T-cell (primary cell): ENCODE measurements around the gene MYO5A. TPM values are rescaled to one million over a fixed set of nuclear protein-coding genes. Genes with fewer than 3 reads are reported as not detected.
"Not testable (repeated sequence)": the region's sequence is repeated elsewhere in the genome, so short reads cannot be mapped to it uniquely, and the experiment has no call there.

Experiments
- ATAC-seq, 4 experiments: fragments of 200-7000 bp in 3 of 4; fragments of 150-1000 bp in 1 of 4; cut with Tn5 transposase; replicated peaks in 1 of 4; 1 replicate in 3 of 4; 2 replicates in 1 of 4; pipeline ENCODE4 v1.10.0; 2021; ENCODE audit warnings: moderate library complexity in 3 of 4, mild to moderate bottlenecking in 2 of 4, moderate number of reproducible peaks in 1 of 4
- CTCF ChIA-PET, 2 donors: fragments of 300-600 bp; sonication (Branson Sonifier 250); formaldehyde crosslinking; loops; one replicate each; lab custom pipeline; 2022; ENCODE audit warnings: antibody characterized with exemption in 2 of 2; lab: Charles Lee
- POLR2A ChIA-PET, 2 donors: fragments of 300-600 bp; sonication (Branson Sonifier 250); formaldehyde crosslinking; loops; one replicate each; lab custom pipeline; 2022; ENCODE audit warnings: antibody characterized with exemption in 2 of 2; lab: Charles Lee
- DNase-seq, 35 experiments: peaks; one replicate each; pipeline versions ENCODE4 v3.0.0 to v3.0.0-alpha.2; 2013 to 2023
- H3K27ac ChIP-seq: one replicate; pipeline ENCODE4 v1.5.1; 2013; ENCODE audit warnings: low read length
- H3K27me3 ChIP-seq, 2 experiments: replicated peaks in 1 of 2; 1 replicate in 1 of 2; 2 replicates in 1 of 2; pipeline versions ENCODE4 v1.6.1 to v1.7.0; 2013; ENCODE audit warnings: low read length in 1 of 2, mixed read lengths in 1 of 2; ENCODE audit not compliant: control insufficient read depth in 2 of 2, insufficient read depth in 2 of 2; ENCODE audit errors: extremely low read depth in 1 of 2
- H3K36me3 ChIP-seq, 2 donors: 1 replicate in 1 of 2; 2 replicates in 1 of 2; pipeline versions ENCODE4 v1.6.1 to v1.7.0; 2013; ENCODE audit warnings: low read length in 1 of 2; ENCODE audit not compliant: control insufficient read depth in 2 of 2, insufficient read depth in 1 of 2; ENCODE audit errors: extremely low read depth in 1 of 2
- H3K4me1 ChIP-seq, 2 experiments: 1 replicate in 1 of 2; 2 replicates in 1 of 2; pipeline versions ENCODE4 v1.6.1 to v1.7.0; 2013; ENCODE audit warnings: low read length in 2 of 2, mixed read lengths in 1 of 2; ENCODE audit not compliant: insufficient read depth in 2 of 2, control insufficient read depth in 1 of 2; ENCODE audit errors: extremely low read depth in 1 of 2
- H3K4me3 ChIP-seq, 2 donors: 1 replicate in 1 of 2; 2 replicates in 1 of 2; pipeline versions ENCODE4 v1.5.1 to v1.7.0; 2013; ENCODE audit warnings: mild to moderate bottlenecking in 2 of 2, low read length in 1 of 2, moderate library complexity in 1 of 2; ENCODE audit not compliant: control insufficient read depth in 1 of 2; ENCODE audit errors: extremely low read depth in 1 of 2
- H3K9me3 ChIP-seq: 2 replicates; pipeline ENCODE4 v1.7.0; 2013
- H3K27ac Mint-ChIP-seq, 2 donors: one replicate each; pipeline ENCODE4 v1.8.0; 2020 to 2021; ENCODE audit warnings: mild to moderate bottlenecking in 2 of 2, mixed read lengths in 2 of 2
- H3K27me3 Mint-ChIP-seq, 2 donors: one replicate each; pipeline ENCODE4 v1.8.0; 2021 to 2022; ENCODE audit warnings: mixed read lengths in 2 of 2
- H3K36me3 Mint-ChIP-seq: one replicate; pipeline ENCODE4 v1.8.0; 2021; ENCODE audit warnings: mixed read lengths
- H3K4me1 Mint-ChIP-seq, 3 donors: one replicate each; pipeline ENCODE4 v1.8.0; 2020 to 2022; ENCODE audit warnings: mixed read lengths in 3 of 3, mild to moderate bottlenecking in 1 of 3
- H3K4me3 Mint-ChIP-seq, 3 donors: one replicate each; pipeline ENCODE4 v1.8.0; 2020 to 2022; ENCODE audit warnings: mild to moderate bottlenecking in 3 of 3, mixed read lengths in 3 of 3, moderate library complexity in 3 of 3
- H3K9me3 Mint-ChIP-seq, 3 donors: one replicate each; pipeline ENCODE4 v1.8.0; 2020 to 2022; ENCODE audit warnings: mixed read lengths in 3 of 3
- WGBS: methylation state at CpG from one replicate; pipeline ENCODE4 v1.1.5; 2013; ENCODE audit warnings: missing lambda C conversion rate; ENCODE audit not compliant: insufficient coverage; 5-methylcytosine and 5-hydroxymethylcytosine counted together
- total RNA-seq, 35 experiments: library from RNA in 6 of 35; stranded (reverse) in 6 of 35; fragments of 120-200 nt in 1 of 35; gene quantifications; one replicate each; pipeline versions ENCODE4 v1.2.1 to v1.2.4 and lab custom pipeline; 2013 to 2026

Gene MYO5A
- total RNA-seq, 5 donors from 2014 or later (not counting 1 experiment from before 2014, with no cell fraction given), result 25.2 to 46.6 (median 29.5) TPM

DNA sequence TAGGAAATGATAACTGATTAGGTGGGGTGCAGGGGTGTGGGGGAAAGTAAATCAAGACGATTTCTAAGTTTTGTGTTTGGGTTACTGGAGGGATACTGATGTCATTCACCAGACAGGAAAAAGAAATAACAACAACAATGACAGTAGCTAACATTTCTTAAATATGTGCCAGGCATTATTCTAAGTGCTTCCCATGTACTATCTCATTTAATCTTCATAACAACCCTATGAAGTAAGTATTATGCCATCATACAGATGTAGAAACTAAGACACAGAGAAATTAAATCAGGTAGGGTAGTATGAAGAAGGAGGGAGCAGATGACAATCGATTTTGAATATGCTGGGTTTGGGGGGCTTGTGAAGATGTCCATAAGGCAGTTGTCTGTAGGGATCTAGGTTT lies 13.3 kb downstream of the MYO5A start:
- DNase-seq (no peak), ATAC-seq (no peak)
- Mint-ChIP-seq H3K36me3 (no peaks in the 10 kb centered on the region), H3K27me3 (no peaks in the 10 kb centered on the region), H3K9me3 (no peaks in the 10 kb centered on the region), H3K27ac (no peak overlapping the region), H3K4me1 (peaks cover 9 to 31% (median 28%) of the 10 kb centered on the region in 3 donors), H3K4me3 (no peak overlapping the region)
- ChIA-PET CTCF (interaction anchor here in 1 of 2 donors (1.0 kb wide), 1 partner anchor 35 kb away, joined by 3 read pairs; no protein-coding TSS in a partner anchor), POLR2A (interaction anchor here in 1 of 2 donors (0.7 kb wide), 1 partner anchor 12 kb away, joined by 4 read pairs; no protein-coding TSS in a partner anchor)
- Histone ChIP-seq H3K4me3 (no peak overlapping the region), H3K27me3 (no peaks in the 10 kb centered on the region), H3K36me3 (no peaks in the 10 kb centered on the region), H3K27ac (no peak overlapping the region), H3K4me1 (no peaks in the 10 kb centered on the region), H3K9me3 (no peaks in the 10 kb centered on the region)
- WGBS, result 95% methylated on average over 1 of the region's 2 CpGs

DNA sequence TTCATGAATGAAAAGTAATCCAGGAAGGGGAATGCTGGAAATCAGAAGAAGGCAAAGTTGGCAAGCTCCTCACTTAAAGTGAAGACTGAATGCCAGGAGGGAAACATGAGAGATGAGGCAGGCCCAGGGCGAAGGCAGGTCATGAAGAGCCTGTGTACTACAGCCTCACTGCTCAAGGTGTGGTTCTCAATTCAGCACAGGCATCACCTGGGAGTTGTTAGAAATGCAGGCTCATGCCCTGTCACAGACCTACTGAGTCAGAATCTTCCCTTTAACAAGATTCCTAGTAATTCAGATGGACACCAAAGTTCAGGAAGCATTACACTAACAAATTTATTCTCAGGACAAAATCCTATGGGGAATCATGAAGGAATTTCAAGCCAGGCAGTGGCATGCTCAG lies 14.2 kb downstream of the MYO5A start:
- Mint-ChIP-seq H3K9me3 (no peaks in the 10 kb centered on the region), H3K36me3 (no peaks in the 10 kb centered on the region), H3K4me3 (no peak overlapping the region), H3K27ac (no peak overlapping the region), H3K27me3 (no peaks in the 10 kb centered on the region), H3K4me1 (peaks cover 17 to 35% (median 32%) of the 10 kb centered on the region in 3 donors)
- H3K9me3 ChIP-seq, result no peaks in the 10 kb centered on the region
- ATAC-seq (peak in 1 of 4 experiments; percentile 27), DNase-seq (no peak)
- ChIA-PET POLR2A (interaction anchor here (0.6 to 0.7 kb wide), 2 partner anchors 13 to 51 kb away, joined by 4 read pairs; no protein-coding TSS in a partner anchor), CTCF (no interaction called here)
- no peaks in the 10 kb centered on the region for H3K27me3 ChIP-seq
- 100% methylated on average over 1 of the region's 1 CpG for WGBS
- H3K27ac ChIP-seq, result no peak overlapping the region
- H3K36me3 ChIP-seq, result no peaks in the 10 kb centered on the region
- no peaks in the 10 kb centered on the region for H3K4me1 ChIP-seq
- no peak overlapping the region for H3K4me3 ChIP-seq

- H3K36me3 Mint-ChIP-seq, H3K36me3 ChIP-seq, H3K9me3 Mint-ChIP-seq, DNase-seq, H3K27me3 ChIP-seq, H3K27me3 Mint-ChIP-seq, POLR2A ChIA-PET, H3K27ac Mint-ChIP-seq, H3K4me3 Mint-ChIP-seq, ATAC-seq, H3K4me1 ChIP-seq, H3K9me3 ChIP-seq, H3K4me3 ChIP-seq, H3K27ac ChIP-seq: not testable (repeated sequence)
- 94% methylated on average over 4 of the region's 8 CpGs for WGBS
- H3K4me1 Mint-ChIP-seq, result peaks cover 19 to 37% (median 33%) of the 10 kb centered on the region in 3 donors
- CTCF ChIA-PET, result interaction anchor here in 1 of 2 donors (0.7 kb wide), 1 partner anchor 111 kb away, joined by 3 read pairs; no protein-coding TSS in a partner anchor
Observed at GRCh38 chr15:52512869-52513268, 15.8 kb downstream of the MYO5A start.

DNA sequence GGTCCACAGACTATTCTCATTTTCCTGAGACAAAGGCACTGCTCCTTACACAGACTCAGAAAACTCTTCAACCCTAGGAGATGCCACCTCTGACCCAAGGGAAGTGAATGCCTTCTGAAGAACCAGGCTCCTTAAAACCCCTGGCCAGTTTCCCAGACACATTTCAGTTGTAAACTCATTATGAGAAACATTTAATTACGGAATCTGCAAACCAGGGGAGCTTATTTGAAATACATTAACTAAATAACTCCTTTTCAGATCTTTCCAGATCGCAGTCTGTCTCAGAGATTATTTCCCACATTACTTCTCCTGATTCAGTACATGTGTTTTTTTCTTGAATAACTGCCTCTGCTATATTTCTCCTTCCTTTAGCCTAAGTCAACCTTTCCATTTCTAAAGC lies 17.6 kb downstream of the MYO5A start:
- H3K27ac Mint-ChIP-seq, result no peak overlapping the region
- Histone ChIP-seq H3K4me3 (no peak overlapping the region), H3K27ac (no peak overlapping the region), H3K36me3 (no peaks in the 10 kb centered on the region), H3K4me1 (no peaks in the 10 kb centered on the region), H3K27me3 (no peaks in the 10 kb centered on the region), H3K9me3 (no peaks in the 10 kb centered on the region)
- 100% methylated on average over 2 of the region's 2 CpGs for WGBS
- DNase-seq (no peak), ATAC-seq (no peak)
- H3K4me3 Mint-ChIP-seq, result no peak overlapping the region
- no peaks in the 10 kb centered on the region for H3K9me3 Mint-ChIP-seq
- H3K27me3 Mint-ChIP-seq, result no peaks in the 10 kb centered on the region
- H3K36me3 Mint-ChIP-seq, result no peaks in the 10 kb centered on the region
- H3K4me1 Mint-ChIP-seq, result peaks cover 28 to 38% (median 37%) of the 10 kb centered on the region in 3 donors
- ChIA-PET POLR2A (no interaction called here), CTCF (interaction anchor here in 1 of 2 donors (0.7 kb wide), 1 partner anchor 277 kb away, joined by 3 read pairs; no protein-coding TSS in a partner anchor)

DNA sequence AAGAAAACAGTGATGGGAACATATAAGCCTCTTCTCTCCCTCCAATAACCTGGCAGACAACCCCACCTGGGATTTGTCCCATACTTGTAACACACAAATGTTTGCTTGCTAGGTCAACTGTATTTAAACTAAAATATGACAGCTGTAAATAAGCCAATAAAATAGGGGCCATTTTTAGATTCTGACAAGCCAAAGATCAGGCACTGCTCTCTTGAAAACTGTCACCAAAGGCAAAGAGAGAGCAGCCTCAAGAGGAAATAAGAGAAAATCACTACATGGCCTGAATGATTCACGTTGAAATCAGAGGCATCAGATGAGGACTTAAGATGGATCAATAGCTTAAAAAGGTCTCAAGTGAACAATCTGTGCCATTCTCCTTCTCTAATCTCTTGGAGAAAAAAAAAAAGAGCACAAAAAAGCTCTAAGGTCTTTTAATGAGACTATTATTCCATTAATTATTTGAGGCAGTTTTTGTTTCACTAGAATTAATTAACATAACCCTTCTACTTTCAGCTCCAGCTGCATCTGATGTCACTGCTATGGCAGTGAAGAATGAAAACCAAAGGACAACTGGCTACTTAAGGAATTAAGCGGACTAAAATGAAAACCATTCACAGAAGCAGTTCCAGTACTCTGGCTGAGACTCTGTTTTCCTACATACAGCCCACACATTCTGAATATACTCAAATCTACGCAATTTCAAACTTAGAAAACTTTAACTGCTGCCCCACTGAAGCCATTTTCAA lies 19.0 kb downstream of the MYO5A start:
- no peak overlapping the region for H3K4me3 Mint-ChIP-seq

DNA sequence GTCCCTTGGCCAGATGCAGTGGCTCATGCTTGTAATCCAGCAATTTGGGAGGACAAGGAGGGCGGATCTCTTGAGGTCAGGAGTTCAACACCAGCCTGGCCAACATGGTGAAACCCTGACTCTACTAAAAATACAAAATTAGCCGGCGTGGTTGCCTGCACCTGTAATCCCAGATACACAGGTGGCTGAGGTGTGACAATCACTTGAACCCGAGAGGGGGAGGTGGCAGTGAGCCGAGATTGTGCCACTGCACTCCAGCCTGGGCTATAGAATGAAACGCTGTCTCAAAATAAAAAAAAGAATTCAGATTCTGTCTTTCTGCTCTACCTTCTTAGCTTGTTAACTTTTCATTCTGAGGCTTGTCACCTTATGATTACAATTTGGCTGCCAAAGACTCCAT lies 22.1 kb downstream of the MYO5A start:
- ChIA-PET CTCF (no interaction called here), POLR2A (interaction anchor here in 1 of 2 donors (0.7 kb wide), 1 partner anchor 17 kb away, joined by 4 read pairs; no protein-coding TSS in a partner anchor)
- Mint-ChIP-seq H3K4me1 (peaks cover 58 to 64% (median 60%) of the 10 kb centered on the region in 3 donors), H3K27ac (no peak overlapping the region), H3K36me3 (no peaks in the 10 kb centered on the region), H3K9me3 (no peaks in the 10 kb centered on the region), H3K27me3 (no peaks in the 10 kb centered on the region), H3K4me3 (no peak overlapping the region)
- Histone ChIP-seq H3K4me3 (no peak overlapping the region), H3K27ac (no peak overlapping the region), H3K36me3 (no peaks in the 10 kb centered on the region), H3K9me3 (no peaks in the 10 kb centered on the region), H3K4me1 (peaks cover 4 to 7% of the 10 kb centered on the region in 2 experiments), H3K27me3 (no peaks in the 10 kb centered on the region)
- ATAC-seq, result no peak
- WGBS, result 100% methylated on average over 4 of the region's 6 CpGs
- DNase-seq, result no peak

More for the DNA sequence above, 19.0 kb downstream of the MYO5A start:
- Mint-ChIP-seq H3K9me3 (no peaks in the 10 kb centered on the region), H3K27me3 (no peaks in the 10 kb centered on the region), H3K27ac (no peak overlapping the region), H3K4me1 (peaks cover 36 to 50% (median 46%) of the 10 kb centered on the region in 3 donors), H3K36me3 (no peaks in the 10 kb centered on the region)
- 96% methylated on average over 2 of the region's 3 CpGs for WGBS
- ChIA-PET POLR2A (no interaction called here), CTCF (interaction anchor here in 1 of 2 donors (0.7 kb wide), 1 partner anchor 40 kb away, joined by 3 read pairs; no protein-coding TSS in a partner anchor)
- Histone ChIP-seq H3K4me1 (peaks cover 0 to 4% of the 10 kb centered on the region in 2 experiments), H3K9me3 (no peaks in the 10 kb centered on the region), H3K4me3 (no peak overlapping the region), H3K36me3 (no peaks in the 10 kb centered on the region), H3K27ac (no peak overlapping the region), H3K27me3 (no peaks in the 10 kb centered on the region)
- DNase-seq (no peak), ATAC-seq (no peak)
